Esophagus squamous epithelium (tissue), 5 donors: ENCODE results near the gene TIGD6. TPM values are rescaled to one million over a fixed set of nuclear protein-coding genes. Genes with fewer than 3 reads are reported as not detected.

Experiments
- DNase-seq: peaks from one replicate; lab custom pipeline; 2025; lab: John Stamatoyannopoulos, UW
- H3K27ac ChIP-seq, 4 donors: fragments of 200-600 bp; sonication (generic); one replicate each; pipeline ENCODE4 v1.5.1; 2016 to 2019; ENCODE audit warnings: mild to moderate bottlenecking in 1 of 4
- H3K27me3 ChIP-seq, 4 donors: fragments of 200-600 bp; sonication (generic); 1 replicate in 3 of 4; 2 replicates in 1 of 4; pipeline versions ENCODE4 v1.5.1 to v1.6.0; 2017 to 2021; ENCODE audit warnings: antibody characterized with exemption in 1 of 4
- H3K36me3 ChIP-seq, 3 donors: fragments of 200-600 bp; sonication (generic); one replicate each; pipeline ENCODE4 v1.5.1; 2016 to 2019
- H3K4me1 ChIP-seq, 3 donors: fragments of 200-600 bp; sonication (generic); one replicate each; pipeline ENCODE4 v1.5.1; 2017 to 2019
- H3K4me3 ChIP-seq, 4 donors: fragments of 200-600 bp; sonication (generic); 1 replicate in 3 of 4; 2 replicates in 1 of 4; pipeline ENCODE4 v1.5.1; 2016 to 2019; ENCODE audit warnings: mild to moderate bottlenecking in 2 of 4, moderate library complexity in 1 of 4
- H3K9me3 ChIP-seq, 3 donors: fragments of 200-600 bp; sonication (generic); one replicate each; pipeline ENCODE4 v1.5.1; 2016 to 2019
- POLR2A ChIP-seq, 4 donors: fragments of 450-650 bp; IDR thresholded peaks; one replicate each; pipeline ENCODE4 v1.6.1; 2017; ENCODE audit warnings: antibody characterized with exemption in 4 of 4, mild to moderate bottlenecking in 4 of 4, moderate library complexity in 3 of 4
- WGBS, 2 donors: methylation state at CpG; one replicate each; pipeline ENCODE4 v1.1.5; 2018; 5-methylcytosine and 5-hydroxymethylcytosine counted together
- intact Hi-C: fragments of 100-400 bp; cut with DNase I; formaldehyde crosslinking; loops from one replicate; pipeline ENCODE4 v1.15.0; 2022
- total RNA-seq, 4 donors: library from RNA; depleted of rRNA; stranded (reverse); fragments of >200 nt; gene quantifications; one replicate each; pipeline ENCODE4 v1.1.0, GENCODE V29; 2016
- TF ChIP-seq, protein P1 (sequence below), 6 experiments: fragments of 450-650 bp in 4 of 6; fragments of 200-600 bp in 2 of 6; sonication (generic) in 2 of 6; IDR thresholded peaks; one replicate each; pipeline ENCODE4 v1.5.1; 2016 to 2019; ENCODE audit warnings: antibody characterized with exemption in 6 of 6, mild to moderate bottlenecking in 4 of 6, moderate library complexity in 4 of 6
- donor health status: DM: yes; HTN: yes; CAD: no.

The TIGD6 gene
- total RNA-seq, 4 donors from 2014 or later = 1.1 to 4.0 (median 1.4) TPM

DNA sequence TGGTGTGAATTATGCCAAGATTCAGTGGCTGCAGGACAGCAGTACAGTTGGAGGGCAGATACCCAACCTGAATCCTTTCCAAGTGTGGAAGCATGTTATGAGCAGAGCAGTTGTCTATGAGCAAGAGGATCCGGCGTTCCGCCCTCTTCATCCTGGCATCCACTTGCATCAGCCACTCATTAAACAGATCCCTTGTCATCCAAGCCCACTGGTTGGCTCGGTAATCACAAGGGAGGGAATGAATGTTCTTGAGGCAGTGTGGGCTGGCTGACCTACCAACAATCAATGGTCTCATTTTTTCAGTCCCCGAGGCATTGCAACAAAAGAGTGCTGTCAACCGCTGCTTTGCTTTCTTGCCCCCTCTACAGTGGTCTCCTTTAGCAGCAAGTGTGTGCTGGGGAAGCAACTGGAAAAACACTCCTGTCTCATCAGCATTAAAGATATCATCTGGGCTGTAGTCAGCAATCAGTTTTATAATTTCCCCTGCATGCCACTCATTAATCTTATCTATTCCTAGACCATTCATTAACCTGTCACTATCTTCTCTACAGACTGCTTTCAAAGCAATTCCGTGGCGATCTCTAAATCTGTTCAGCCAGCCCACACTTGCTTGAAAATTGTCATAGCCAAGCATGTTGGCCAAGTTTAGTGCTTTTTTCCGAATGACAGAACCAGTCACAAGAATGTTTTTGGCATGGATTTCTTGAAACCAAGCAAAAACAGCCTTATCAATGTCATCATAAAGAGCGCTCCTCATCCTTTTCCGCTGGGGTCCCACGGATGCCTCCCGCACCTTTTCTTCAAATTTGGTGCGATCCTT is 4.9 kb downstream of the TIGD6 start:
- Histone ChIP-seq H3K36me3 (peaks cover 0 to 24% (median 5%) of the 10 kb centered on the region in 3 donors), H3K9me3 (no peaks in the 10 kb centered on the region), H3K4me3 (no peak overlapping the region), H3K27me3 (no peaks in the 10 kb centered on the region), H3K27ac (no peak overlapping the region), H3K4me1 (peaks cover 6 to 17% (median 10%) of the 10 kb centered on the region in 3 donors)
- 79 to 88% methylated on average over 13 to 14 of the region's 14 CpGs for WGBS, 2 donors
- DNase-seq = no peak
- intact Hi-C loops = no loop called here
- TF ChIP-seq, protein P1, sequence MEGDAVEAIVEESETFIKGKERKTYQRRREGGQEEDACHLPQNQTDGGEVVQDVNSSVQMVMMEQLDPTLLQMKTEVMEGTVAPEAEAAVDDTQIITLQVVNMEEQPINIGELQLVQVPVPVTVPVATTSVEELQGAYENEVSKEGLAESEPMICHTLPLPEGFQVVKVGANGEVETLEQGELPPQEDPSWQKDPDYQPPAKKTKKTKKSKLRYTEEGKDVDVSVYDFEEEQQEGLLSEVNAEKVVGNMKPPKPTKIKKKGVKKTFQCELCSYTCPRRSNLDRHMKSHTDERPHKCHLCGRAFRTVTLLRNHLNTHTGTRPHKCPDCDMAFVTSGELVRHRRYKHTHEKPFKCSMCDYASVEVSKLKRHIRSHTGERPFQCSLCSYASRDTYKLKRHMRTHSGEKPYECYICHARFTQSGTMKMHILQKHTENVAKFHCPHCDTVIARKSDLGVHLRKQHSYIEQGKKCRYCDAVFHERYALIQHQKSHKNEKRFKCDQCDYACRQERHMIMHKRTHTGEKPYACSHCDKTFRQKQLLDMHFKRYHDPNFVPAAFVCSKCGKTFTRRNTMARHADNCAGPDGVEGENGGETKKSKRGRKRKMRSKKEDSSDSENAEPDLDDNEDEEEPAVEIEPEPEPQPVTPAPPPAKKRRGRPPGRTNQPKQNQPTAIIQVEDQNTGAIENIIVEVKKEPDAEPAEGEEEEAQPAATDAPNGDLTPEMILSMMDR (IDR thresholded peaks at IDR 0.05) = no peak
- TF ChIP-seq POLR2A (IDR thresholded peaks at IDR 0.05) = no peak

DNA sequence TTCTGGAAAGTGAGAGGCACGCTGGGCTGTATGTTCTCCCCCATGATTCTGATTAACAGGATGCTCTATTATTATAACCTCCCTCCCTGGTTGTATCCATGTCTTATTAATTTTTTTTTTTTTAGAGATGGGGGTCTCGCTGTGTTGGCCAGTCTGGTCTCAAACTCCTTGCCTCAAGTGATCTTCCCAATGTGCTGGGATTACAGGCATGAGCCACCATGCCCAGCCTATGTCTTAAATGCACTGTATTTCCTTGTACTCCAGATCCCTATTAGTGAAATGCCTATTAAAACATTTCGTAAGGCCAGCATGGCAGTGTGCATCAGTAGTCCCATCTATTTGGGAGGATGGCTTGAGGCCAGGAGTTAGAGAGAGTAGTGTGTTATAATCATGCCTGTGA is 7.0 kb downstream of the TIGD6 start:
- H3K9me3 ChIP-seq = no peaks in the 10 kb centered on the region
- H3K4me3 ChIP-seq = no peak overlapping the region
- H3K27me3 ChIP-seq = no peaks in the 10 kb centered on the region
- H3K4me1 ChIP-seq = no peaks in the 10 kb centered on the region
- 90 to 98% methylated on average over 3 of the region's 3 CpGs for WGBS, 2 donors
- intact Hi-C loops = no loop called here
- peaks cover 0 to 24% (median 5%) of the 10 kb centered on the region in 3 donors for H3K36me3 ChIP-seq
- no peak overlapping the region for H3K27ac ChIP-seq
- no peak for DNase-seq
- TF ChIP-seq, protein P1 (IDR thresholded peaks at IDR 0.05) = no peak
- TF ChIP-seq POLR2A (IDR thresholded peaks at IDR 0.05) = no peak

DNA sequence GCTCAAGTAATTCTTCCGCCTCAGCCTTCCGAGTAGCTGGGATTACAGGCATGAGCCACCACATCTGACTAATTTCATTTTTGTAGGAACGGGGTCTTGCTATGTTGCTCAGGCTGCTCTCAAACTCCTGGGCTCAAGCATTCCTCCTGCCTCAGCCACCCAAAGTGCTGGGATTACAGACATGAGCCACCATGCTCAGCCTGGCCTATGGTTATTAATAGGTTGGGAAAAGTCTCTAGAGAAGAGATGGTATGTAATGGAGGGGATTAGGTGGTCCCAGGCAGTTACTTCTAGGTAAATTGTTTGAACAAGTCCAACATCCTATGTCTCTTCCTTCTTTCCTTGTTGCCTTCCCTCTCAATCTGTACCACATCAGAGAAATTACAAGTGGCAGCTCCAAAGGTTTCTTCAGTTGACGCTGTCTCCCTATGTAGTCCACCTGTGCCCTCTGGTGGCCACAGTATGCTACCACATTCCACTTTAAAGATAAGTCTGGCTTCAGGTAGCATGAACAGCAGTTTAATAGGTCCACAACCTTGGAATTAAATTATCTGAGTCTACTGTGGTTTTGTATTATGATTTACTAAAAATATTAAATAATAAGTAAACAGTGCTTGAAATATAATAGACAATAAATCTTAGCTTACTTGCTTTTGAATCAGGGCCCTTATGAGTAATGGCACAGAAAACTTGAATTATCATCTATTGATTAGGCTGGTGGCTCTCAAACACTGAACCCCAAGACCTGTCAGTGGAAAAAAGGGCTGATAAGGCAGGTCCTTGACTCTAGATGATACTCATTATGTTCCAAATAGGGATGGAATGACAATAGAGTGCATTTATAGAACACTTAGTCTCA is 9.7 kb downstream of the TIGD6 start:
- Histone ChIP-seq H3K27me3 (no peaks in the 10 kb centered on the region), H3K27ac (no peak overlapping the region), H3K36me3 (peaks cover 0 to 21% (median 5%) of the 10 kb centered on the region in 3 donors), H3K4me1 (no peaks in the 10 kb centered on the region), H3K4me3 (no peak overlapping the region), H3K9me3 (no peaks in the 10 kb centered on the region)
- no peak for TF ChIP-seq POLR2A (IDR thresholded peaks at IDR 0.05)
- TF ChIP-seq, protein P1 (IDR thresholded peaks at IDR 0.05) = peak; percentile 54 to 96 (median 95)
- DNase-seq = no peak
- WGBS, 2 donors = 66 to 68% methylated on average over 4 of the region's 4 CpGs
- intact Hi-C loops = no loop called here

DNA sequence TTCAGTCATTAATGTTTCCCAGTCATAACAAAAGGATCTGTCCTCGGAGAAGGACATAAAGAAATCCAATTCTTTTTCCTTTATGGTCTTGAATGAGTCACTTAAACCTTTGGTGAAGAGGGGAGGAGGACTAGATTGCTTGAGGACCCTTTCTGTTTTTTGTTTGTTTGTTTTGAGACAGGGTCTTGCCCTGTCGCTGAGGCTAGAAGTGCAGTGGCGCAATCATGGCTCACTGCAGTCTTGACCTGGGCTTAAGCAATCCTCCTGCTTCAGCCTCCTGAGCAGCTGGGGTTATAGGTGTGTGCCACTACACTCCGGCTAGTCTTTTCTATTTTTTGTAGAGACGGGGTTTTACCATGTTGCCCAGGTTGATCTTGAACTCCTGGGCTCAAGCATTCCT is 12.3 kb downstream of the TIGD6 start:
- Histone ChIP-seq H3K9me3 (no peaks in the 10 kb centered on the region), H3K27me3 (no peaks in the 10 kb centered on the region), H3K36me3 (peaks cover 0 to 28% (median 0%) of the 10 kb centered on the region in 3 donors), H3K4me1 (no peaks in the 10 kb centered on the region), H3K27ac (no peak overlapping the region), H3K4me3 (no peak overlapping the region)
- intact Hi-C loops = loop anchor here (5.0 kb wide), 1 partner anchor 156 kb away; no protein-coding TSS in a partner anchor
- no peak for TF ChIP-seq POLR2A (IDR thresholded peaks at IDR 0.05)
- TF ChIP-seq, protein P1 (IDR thresholded peaks at IDR 0.05) = no peak
- WGBS, 2 donors = 74 to 91% methylated on average over 5 of the region's 5 CpGs
- no peak for DNase-seq

DNA sequence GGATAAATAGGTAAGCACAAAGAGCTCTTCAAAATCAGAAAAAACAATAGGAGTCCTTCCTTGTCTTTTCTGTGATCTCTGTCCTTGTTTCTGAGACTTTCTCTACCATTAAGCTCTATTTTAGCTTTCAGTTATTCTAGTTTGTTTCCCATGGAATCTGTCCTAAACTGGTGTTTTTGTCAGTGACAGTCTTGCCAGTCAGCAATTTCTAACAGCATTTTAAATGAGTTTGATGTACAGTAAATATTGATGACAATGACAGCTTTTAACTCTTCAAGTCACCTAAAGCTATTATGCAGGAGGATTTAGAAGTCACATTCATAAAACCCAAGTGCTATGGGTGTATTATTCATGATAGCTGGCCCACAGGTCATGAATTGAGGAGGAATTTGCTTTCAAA is 17.9 kb downstream of the TIGD6 start:
- no peaks in the 10 kb centered on the region for H3K9me3 ChIP-seq
- TF ChIP-seq, protein P1 (IDR thresholded peaks at IDR 0.05) = no peak
- TF ChIP-seq POLR2A (IDR thresholded peaks at IDR 0.05) = no peak
- peaks cover 5 to 85% (median 18%) of the 10 kb centered on the region in 3 donors for H3K36me3 ChIP-seq
- no peak overlapping the region for H3K4me3 ChIP-seq
- H3K27me3 ChIP-seq = no peaks in the 10 kb centered on the region
- intact Hi-C loops = no loop called here
- H3K4me1 ChIP-seq = no peaks in the 10 kb centered on the region
- H3K27ac ChIP-seq = no peak overlapping the region
- no peak for DNase-seq
